ENCODE data around the gene TMEM192.
"Not testable (repeated sequence)": the region's sequence is repeated elsewhere in the genome, so short reads cannot be mapped to it uniquely, and the experiment has no call there.

DNA sequence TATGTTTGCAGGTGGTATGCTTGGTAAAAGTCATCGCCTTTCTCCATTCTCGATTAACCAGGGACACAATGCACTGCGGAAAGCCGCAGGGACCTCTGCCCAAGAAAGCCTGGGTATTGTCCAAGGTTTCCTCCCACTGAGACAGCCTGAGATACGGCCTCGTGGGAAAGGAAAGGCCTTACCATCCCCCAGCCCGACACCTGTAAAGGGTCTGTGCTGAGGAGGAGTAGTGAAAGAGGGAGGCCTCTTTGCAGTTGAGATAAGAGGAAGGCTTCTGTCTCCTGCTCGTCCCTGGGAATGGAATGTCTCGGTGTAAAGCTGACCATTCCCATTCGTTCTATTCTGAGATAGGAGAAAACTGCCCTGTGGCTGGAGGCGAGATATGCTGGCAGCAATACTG, 39.3 kb downstream of the TMEM192 start:
- TF ChIP-seq, protein P1, sequence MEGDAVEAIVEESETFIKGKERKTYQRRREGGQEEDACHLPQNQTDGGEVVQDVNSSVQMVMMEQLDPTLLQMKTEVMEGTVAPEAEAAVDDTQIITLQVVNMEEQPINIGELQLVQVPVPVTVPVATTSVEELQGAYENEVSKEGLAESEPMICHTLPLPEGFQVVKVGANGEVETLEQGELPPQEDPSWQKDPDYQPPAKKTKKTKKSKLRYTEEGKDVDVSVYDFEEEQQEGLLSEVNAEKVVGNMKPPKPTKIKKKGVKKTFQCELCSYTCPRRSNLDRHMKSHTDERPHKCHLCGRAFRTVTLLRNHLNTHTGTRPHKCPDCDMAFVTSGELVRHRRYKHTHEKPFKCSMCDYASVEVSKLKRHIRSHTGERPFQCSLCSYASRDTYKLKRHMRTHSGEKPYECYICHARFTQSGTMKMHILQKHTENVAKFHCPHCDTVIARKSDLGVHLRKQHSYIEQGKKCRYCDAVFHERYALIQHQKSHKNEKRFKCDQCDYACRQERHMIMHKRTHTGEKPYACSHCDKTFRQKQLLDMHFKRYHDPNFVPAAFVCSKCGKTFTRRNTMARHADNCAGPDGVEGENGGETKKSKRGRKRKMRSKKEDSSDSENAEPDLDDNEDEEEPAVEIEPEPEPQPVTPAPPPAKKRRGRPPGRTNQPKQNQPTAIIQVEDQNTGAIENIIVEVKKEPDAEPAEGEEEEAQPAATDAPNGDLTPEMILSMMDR (conservative IDR thresholded peaks at IDR 0.05 in 1 of 2, IDR thresholded peaks at IDR 0.05 in 1 of 2; ENCODE audit: extremely low read depth in 1 of 2, insufficient read depth in 1 of 2, low read depth in 1 of 2, low read length in 2 of 2): not testable (repeated sequence)
- TF ChIP-seq EZH2 (IDR thresholded peaks at IDR 0.05; ENCODE audit: borderline replicate concordance, low read length): not testable (repeated sequence)

Data from mammary epithelial cell (primary cell).